GM23248 (cell line): ENCODE measurements around the gene KRTAP9-3.
"Not testable (repeated sequence)": the region's sequence is repeated elsewhere in the genome, so short reads cannot be mapped to it uniquely, and the experiment has no call there.

Experiments used
- EZH2 ChIP-seq: fragments of 200-600 bp; sonication (generic); IDR thresholded peaks from 2 replicates; pipeline ENCODE4 v1.6.1; 2018; ENCODE audit warnings: antibody characterized with exemption, mild to moderate bottlenecking; ENCODE audit not compliant: insufficient read depth, poor library complexity, severe bottlenecking
- EZH2phosphoT487 ChIP-seq: fragments of 200-600 bp; sonication (generic); IDR thresholded peaks from 2 replicates; pipeline ENCODE4 v1.6.1; 2018; ENCODE audit warnings: antibody characterized with exemption, moderate library complexity, mild to moderate bottlenecking, low read depth; ENCODE audit not compliant: insufficient read depth

DNA sequence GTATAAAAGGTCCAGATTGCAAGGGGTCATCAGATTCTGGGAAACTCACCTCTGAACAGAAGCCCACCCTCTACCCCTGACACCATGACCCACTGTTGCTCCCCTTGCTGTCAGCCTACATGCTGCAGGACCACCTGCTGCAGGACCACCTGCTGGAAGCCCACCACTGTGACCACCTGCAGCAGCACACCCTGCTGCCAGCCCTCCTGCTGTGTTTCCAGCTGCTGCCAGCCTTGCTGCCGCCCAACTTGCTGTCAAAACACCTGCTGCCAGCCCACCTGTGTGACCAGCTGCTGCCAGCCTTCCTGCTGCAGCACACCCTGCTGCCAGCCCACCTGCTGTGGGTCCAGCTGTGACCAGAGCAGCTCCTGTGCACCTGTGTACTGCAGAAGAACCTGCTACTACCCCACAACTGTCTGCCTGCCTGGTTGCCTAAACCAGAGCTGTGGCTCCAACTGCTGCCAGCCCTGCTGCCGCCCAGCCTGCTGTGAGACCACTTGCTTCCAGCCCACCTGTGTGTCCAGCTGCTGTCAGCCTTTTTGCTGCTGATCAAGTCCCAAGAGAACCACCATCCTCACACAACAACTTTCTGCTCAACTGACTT is 17.5 kb downstream of the KRTAP9-3 start, which contains the start of gene KRTAP9-4:
- not testable (repeated sequence) for TF ChIP-seq EZH2, EZH2phosphoT487
